ENCODE results near the gene MACROD2.
"Not testable (repeated sequence)": the region's sequence is repeated elsewhere in the genome, so short reads cannot be mapped to it uniquely, and the experiment has no call there.

MACROD2 gene

GRCh38 chr20:14189794-14190402 lies 194.6 kb downstream of the MACROD2 start:
- no peak for DNase-seq (ENCODE audit: low read depth in 1 of 2, low spot score in 1 of 2)

GRCh38 chr20:14191559-14191958 lies 196.2 kb downstream of the MACROD2 start:
- no peak for DNase-seq (ENCODE audit: low read depth in 1 of 2, low spot score in 1 of 2)

GRCh38 chr20:14193443-14193842 lies 198.1 kb downstream of the MACROD2 start:
- no peak for DNase-seq (ENCODE audit: low read depth in 1 of 2, low spot score in 1 of 2)

GRCh38 chr20:14193885-14194284 lies 198.6 kb downstream of the MACROD2 start:
- DNase-seq (ENCODE audit: low read depth in 1 of 2, low spot score in 1 of 2), result no peak

- DNase-seq (ENCODE audit: low read depth in 1 of 2, low spot score in 1 of 2), result no peak
Observed at GRCh38 chr20:14197097-14197496, 201.8 kb downstream of the MACROD2 start.

GRCh38 chr20:14198416-14198815 lies 203.1 kb downstream of the MACROD2 start:
- no peak for DNase-seq (ENCODE audit: low read depth in 1 of 2, low spot score in 1 of 2)

GRCh38 chr20:14199111-14199510 lies 203.8 kb downstream of the MACROD2 start:
- DNase-seq (ENCODE audit: low read depth in 1 of 2, low spot score in 1 of 2), result no peak

GRCh38 chr20:14203657-14204056 lies 208.3 kb downstream of the MACROD2 start:
- no peak for DNase-seq (ENCODE audit: low read depth in 1 of 2, low spot score in 1 of 2)

- no peak for DNase-seq (ENCODE audit: low read depth in 1 of 2, low spot score in 1 of 2)
Observed at GRCh38 chr20:14207591-14207990, 212.3 kb downstream of the MACROD2 start.

- DNase-seq (ENCODE audit: low read depth in 1 of 2, low spot score in 1 of 2), result no peak
Observed at GRCh38 chr20:14208956-14209355, 213.6 kb downstream of the MACROD2 start.

GRCh38 chr20:14210146-14210545 lies 214.8 kb downstream of the MACROD2 start:
- DNase-seq (ENCODE audit: low read depth in 1 of 2, low spot score in 1 of 2), result no peak

GRCh38 chr20:14214046-14214445 lies 218.7 kb downstream of the MACROD2 start:
- DNase-seq (ENCODE audit: low read depth in 1 of 2, low spot score in 1 of 2), result no peak

- not testable (repeated sequence) for DNase-seq (ENCODE audit: low read depth in 1 of 2, low spot score in 1 of 2)
Observed at GRCh38 chr20:14215880-14216279, 220.6 kb downstream of the MACROD2 start.

- no peak for DNase-seq (ENCODE audit: low read depth in 1 of 2, low spot score in 1 of 2)
Observed at GRCh38 chr20:14219801-14220461, 224.6 kb downstream of the MACROD2 start.

GRCh38 chr20:14220986-14221385 lies 225.7 kb downstream of the MACROD2 start:
- DNase-seq (ENCODE audit: low read depth in 1 of 2, low spot score in 1 of 2), result no peak

- DNase-seq (ENCODE audit: low read depth in 1 of 2, low spot score in 1 of 2), result no peak
Observed at GRCh38 chr20:14223806-14224205, 228.5 kb downstream of the MACROD2 start.

GRCh38 chr20:14226051-14227049 lies 231.0 kb downstream of the MACROD2 start:
- DNase-seq (ENCODE audit: low read depth in 1 of 2, low spot score in 1 of 2), result not testable (repeated sequence)

- no peak for DNase-seq (ENCODE audit: low read depth in 1 of 2, low spot score in 1 of 2)
Observed at GRCh38 chr20:14232650-14233049, 237.3 kb downstream of the MACROD2 start.

- no peak for DNase-seq (ENCODE audit: low read depth in 1 of 2, low spot score in 1 of 2)
Observed at GRCh38 chr20:14234666-14235295, 239.5 kb downstream of the MACROD2 start.

GRCh38 chr20:14235355-14235754 lies 240.0 kb downstream of the MACROD2 start:
- no peak for DNase-seq (ENCODE audit: low read depth in 1 of 2, low spot score in 1 of 2)

GRCh38 chr20:14245368-14245970 lies 250.2 kb downstream of the MACROD2 start:
- DNase-seq (ENCODE audit: low read depth in 1 of 2, low spot score in 1 of 2), result no peak
